Measurements from ENCODE around the gene SCFD2.

Gene SCFD2

GRCh38 chr4:53019485-53020382 lies 346.1 kb downstream of the SCFD2 start:
- DNase-seq (ENCODE audit: extremely low read depth in 1 of 2, low read depth in 1 of 2): no peak

GRCh38 chr4:53018471-53018870 lies 347.4 kb downstream of the SCFD2 start:
- DNase-seq (ENCODE audit: extremely low read depth in 1 of 2, low read depth in 1 of 2): no peak

- no peak for DNase-seq (ENCODE audit: extremely low read depth in 1 of 2, low read depth in 1 of 2)
These were observed 349.6 kb downstream of the SCFD2 start for GRCh38 chr4:53016099-53016820.

GRCh38 chr4:53015681-53016080 lies 350.2 kb downstream of the SCFD2 start:
- no peak for DNase-seq (ENCODE audit: extremely low read depth in 1 of 2, low read depth in 1 of 2)

GRCh38 chr4:53014881-53015280 lies 351.0 kb downstream of the SCFD2 start:
- no peak for DNase-seq (ENCODE audit: extremely low read depth in 1 of 2, low read depth in 1 of 2)

- DNase-seq (ENCODE audit: extremely low read depth in 1 of 2, low read depth in 1 of 2): no peak
These were observed 351.7 kb downstream of the SCFD2 start for GRCh38 chr4:53013873-53014775.

- DNase-seq (ENCODE audit: extremely low read depth in 1 of 2, low read depth in 1 of 2): no peak
These were observed 353.1 kb downstream of the SCFD2 start for GRCh38 chr4:53012738-53013137.

GRCh38 chr4:53011259-53011905 lies 354.5 kb downstream of the SCFD2 start:
- no peak for DNase-seq (ENCODE audit: extremely low read depth in 1 of 2, low read depth in 1 of 2)

- DNase-seq (ENCODE audit: extremely low read depth in 1 of 2, low read depth in 1 of 2): no peak
These were observed 355.5 kb downstream of the SCFD2 start for GRCh38 chr4:53010318-53010717.

GRCh38 chr4:53009824-53010223 lies 356.0 kb downstream of the SCFD2 start:
- no peak for DNase-seq (ENCODE audit: extremely low read depth in 1 of 2, low read depth in 1 of 2)

- no peak for DNase-seq (ENCODE audit: extremely low read depth in 1 of 2, low read depth in 1 of 2)
These were observed 358.8 kb downstream of the SCFD2 start for GRCh38 chr4:53007024-53007423.

GRCh38 chr4:53005808-53006207 lies 360.1 kb downstream of the SCFD2 start:
- no peak for DNase-seq (ENCODE audit: extremely low read depth in 1 of 2, low read depth in 1 of 2)

GRCh38 chr4:53005149-53005546 lies 360.7 kb downstream of the SCFD2 start:
- no peak for DNase-seq (ENCODE audit: extremely low read depth in 1 of 2, low read depth in 1 of 2)

- no peak for DNase-seq (ENCODE audit: extremely low read depth in 1 of 2, low read depth in 1 of 2)
These were observed 361.2 kb downstream of the SCFD2 start for GRCh38 chr4:53004497-53005148.

GRCh38 chr4:53003959-53004358 lies 361.9 kb downstream of the SCFD2 start:
- no peak for DNase-seq (ENCODE audit: extremely low read depth in 1 of 2, low read depth in 1 of 2)

GRCh38 chr4:53000560-53000959 lies 365.3 kb downstream of the SCFD2 start:
- DNase-seq (ENCODE audit: extremely low read depth in 1 of 2, low read depth in 1 of 2): no peak

GRCh38 chr4:52999626-53000025 lies 366.2 kb downstream of the SCFD2 start:
- DNase-seq (ENCODE audit: extremely low read depth in 1 of 2, low read depth in 1 of 2): no peak

- DNase-seq (ENCODE audit: extremely low read depth in 1 of 2, low read depth in 1 of 2): no peak
These were observed 367.4 kb downstream of the SCFD2 start for GRCh38 chr4:52998413-52998812.

GRCh38 chr4:52997132-52997416 lies 368.8 kb downstream of the SCFD2 start:
- DNase-seq (ENCODE audit: extremely low read depth in 1 of 2, low read depth in 1 of 2): no peak
